K562 (cell line): ENCODE results near the gene NKD1. TPM values are rescaled to one million over a fixed set of nuclear protein-coding genes. Genes with fewer than 3 reads are reported as not detected.

ENCODE experiments used
- ATAC-seq: fragments of 200-7000 bp; cut with Tn5 transposase; 3 replicates; pipeline ENCODE4 v1.9.1; 2020; ENCODE audit warnings: moderate library complexity
- BruUV-seq: library from RNA; stranded (reverse); fragments of 400-500 nt; replicated peaks from 2 replicates; lab custom pipeline; 2021; lab: Mats Ljungman, UMichigan
- CTCF ChIA-PET: fragments of 300-600 bp; formaldehyde crosslinking; extraction: SDS; loops from one replicate; lab custom pipeline; 2021; ENCODE audit warnings: low intra/inter-chr PET ratio; lab: Yijun Ruan, JAX
- POLR2A ChIA-PET: fragments of 300-600, 350-650 bp; sonication (Branson Sonifier 250); formaldehyde crosslinking; extraction: SDS; loops from one replicate; lab custom pipeline; 2021; ENCODE audit warnings: antibody characterized with exemption, inconsistent platforms; lab: Yijun Ruan, JAX
- DNase-seq, 4 experiments: peaks; one replicate each; pipeline versions ENCODE4 v3.0.0 to v3.0.0-alpha.2; 2011 to 2018; ENCODE audit warnings: low spot score in 3 of 4, mixed read lengths in 3 of 4; ENCODE audit errors: extremely low read depth in 1 of 4
- FAIRE-seq: peaks from 2 replicates; lab custom pipeline; 2011; peaks lifted over from hg19 to GRCh38; lab: Jason Lieb, UNC
- H2AFZ ChIP-seq: 2 replicates; pipeline ENCODE4 v1.6.0; 2011; ENCODE audit warnings: low read depth, low read length, control low read depth, inconsistent platforms
- H3K27ac ChIP-seq: fragments of 200-600 bp; 3 replicates; pipeline ENCODE4 v1.8.0; 2011; ENCODE audit warnings: low read depth, mild to moderate bottlenecking, control low read depth, inconsistent platforms, low read length, moderate library complexity, mixed read lengths; ENCODE audit errors: extremely low read depth
- H3K27me3 ChIP-seq, 2 experiments: fragments of 300-600 bp in 1 of 2; 2 replicates in 1 of 2; 3 replicates in 1 of 2; pipeline versions ENCODE4 v1.6.0 to v1.8.0; 2011; ENCODE audit warnings: inconsistent platforms in 2 of 2, low read length in 2 of 2, mild to moderate bottlenecking in 1 of 2, mixed read lengths in 1 of 2, moderate library complexity in 1 of 2; ENCODE audit not compliant: control insufficient read depth in 2 of 2, insufficient read depth in 2 of 2
- H3K36me3 ChIP-seq: fragments of 300-600 bp; 3 replicates; pipeline ENCODE4 v1.8.0; 2011; ENCODE audit warnings: mild to moderate bottlenecking, low read length, inconsistent platforms; ENCODE audit not compliant: control insufficient read depth, insufficient read depth
- H3K4me1 ChIP-seq, 2 experiments: fragments of 200-600 bp in 1 of 2; replicated peaks in 1 of 2; 2 replicates in 1 of 2; 3 replicates in 1 of 2; pipeline versions ENCODE4 v1.5.1 to v1.8.0; 2011; ENCODE audit warnings: inconsistent platforms in 2 of 2, low read length in 2 of 2, mild to moderate bottlenecking in 1 of 2, mixed read lengths in 1 of 2, moderate library complexity in 1 of 2; ENCODE audit not compliant: control insufficient read depth in 2 of 2, insufficient read depth in 2 of 2
- H3K4me2 ChIP-seq: 2 replicates; pipeline ENCODE4 v1.6.1; 2011; ENCODE audit warnings: low read length, control low read depth, inconsistent platforms, mixed read lengths; ENCODE audit not compliant: insufficient read depth
- H3K4me3 ChIP-seq: fragments of 200-600 bp; sonication (generic), shearing (Covaris generic); 2 replicates; pipeline ENCODE4 v1.5.1; 2016; ENCODE audit warnings: control low read depth, inconsistent platforms
- H3K79me2 ChIP-seq: fragments of 200-600 bp; 3 replicates; pipeline ENCODE4 v1.8.0; 2011; ENCODE audit warnings: low read length, inconsistent platforms; ENCODE audit not compliant: control insufficient read depth, insufficient read depth
- H3K9ac ChIP-seq, 2 experiments: 2 replicates each; pipeline versions ENCODE4 v1.6.0 to v1.6.1; 2011; ENCODE audit warnings: low read depth in 2 of 2, low read length in 2 of 2, control low read depth in 1 of 2, inconsistent platforms in 1 of 2, mild to moderate bottlenecking in 1 of 2, mixed read lengths in 1 of 2; ENCODE audit not compliant: insufficient read depth in 1 of 2
- H3K9me1 ChIP-seq: one replicate; pipeline ENCODE4 v1.6.0; 2011; ENCODE audit warnings: inconsistent platforms, mild to moderate bottlenecking, low read length, moderate library complexity; ENCODE audit not compliant: control insufficient read depth, insufficient read depth
- H3K9me3 ChIP-seq: replicated peaks from 2 replicates; pipeline ENCODE4 v1.5.1; 2011; ENCODE audit warnings: low read depth, low read length, inconsistent platforms; ENCODE audit not compliant: control insufficient read depth, insufficient read depth
- H4K20me1 ChIP-seq: replicated peaks from 2 replicates; pipeline ENCODE4 v1.6.1; 2011; ENCODE audit warnings: low read length, inconsistent platforms, mixed read lengths; ENCODE audit not compliant: control insufficient read depth, insufficient read depth
- CEBPB ChIP-seq: fragments of 450-650 bp; IDR thresholded peaks from 2 replicates; pipeline ENCODE4 v1.6.1; 2016; ENCODE audit warnings: missing genetic modification characterization, missing compliant biosample characterization
- CSDE1 ChIP-seq, 2 experiments: fragments of 450-650 bp; IDR thresholded peaks; 2 replicates each; pipeline ENCODE4 v1.6.1; 2016; ENCODE audit warnings: mild to moderate bottlenecking in 1 of 2
- ELF2 ChIP-seq: fragments of 250-450 bp; sonication (Bioruptor Pico); IDR thresholded peaks from 2 replicates; pipeline ENCODE4 v1.5.0; 2021; ENCODE audit warnings: mild to moderate bottlenecking
- ETS1 ChIP-seq: conservative IDR thresholded peaks from 2 replicates; pipeline ENCODE4 v1.6.1; 2011; ENCODE audit warnings: low read depth, mild to moderate bottlenecking, low read length; ENCODE audit not compliant: control insufficient read depth
- HCFC1 ChIP-seq: IDR thresholded peaks from 2 replicates; pipeline ENCODE4 v1.6.1; 2012; ENCODE audit warnings: low read depth, low read length, improper control_type of control experiment
- HMGXB4 ChIP-seq: sonication (generic); formaldehyde crosslinking; IDR thresholded peaks from 2 replicates; pipeline ENCODE4 v1.8.1; 2023; ENCODE audit warnings: mild to moderate bottlenecking, missing genetic modification reagents
- MBD2 ChIP-seq: sonication (generic); IDR thresholded peaks from 2 replicates; pipeline ENCODE4 v1.6.1; 2016; ENCODE audit warnings: low read depth, borderline replicate concordance
- NCOA4 ChIP-seq: fragments of 450-650 bp; IDR thresholded peaks from 2 replicates; pipeline ENCODE4 v1.6.1; 2018; ENCODE audit warnings: mild to moderate bottlenecking; ENCODE audit not compliant: partially characterized antibody
- PCBP2 ChIP-seq: fragments of 200-400 bp; formaldehyde crosslinking; IDR thresholded peaks from 2 replicates; pipeline ENCODE4 v1.6.1; 2018; ENCODE audit warnings: low read length, low read depth, mild to moderate bottlenecking, moderate library complexity; ENCODE audit not compliant: poor library complexity, severe bottlenecking
- SRF ChIP-seq, 2 experiments: fragments of 250-450, 450-650 bp in 1 of 2; sonication (Bioruptor Pico) in 1 of 2; sonication (generic) in 1 of 2; formaldehyde crosslinking; IDR thresholded peaks; 2 replicates each; pipeline versions ENCODE4 v1.5.0 to v1.5.1; 2020 to 2022; ENCODE audit warnings: mild to moderate bottlenecking in 1 of 2, missing genetic modification reagents in 1 of 2
- SRSF9 ChIP-seq: fragments of 200-400 bp; formaldehyde crosslinking; IDR thresholded peaks from 2 replicates; pipeline ENCODE4 v1.6.1; 2017; ENCODE audit warnings: low read depth, low read length, borderline replicate concordance
- THAP7 ChIP-seq: fragments of 250-450 bp; sonication (Bioruptor Pico); IDR thresholded peaks from 2 replicates; pipeline ENCODE4 v1.5.0; 2021
- ZFP36 ChIP-seq: fragments of 150-350 bp; IDR thresholded peaks from 2 replicates; pipeline ENCODE4 v1.6.1; 2018; ENCODE audit warnings: low read length, low read depth; ENCODE audit not compliant: partially characterized antibody
- ZFPM2 ChIP-seq: fragments of 250-450 bp; sonication (Bioruptor Pico); IDR thresholded peaks from 2 replicates; pipeline ENCODE4 v1.5.1; 2022; ENCODE audit warnings: mild to moderate bottlenecking
- ZNF395 ChIP-seq: fragments of 200-800 bp; sonication (Bioruptor generic); IDR thresholded peaks from 2 replicates; pipeline ENCODE4 v1.6.1; 2017; ENCODE audit warnings: missing genetic modification characterization, missing compliant biosample characterization
- ZNF511 ChIP-seq: sonication (generic); formaldehyde crosslinking; IDR thresholded peaks from 2 replicates; pipeline ENCODE4 v1.8.0; 2022; ENCODE audit warnings: mild to moderate bottlenecking, missing genetic modification reagents
- ZNF57 ChIP-seq: fragments of 450-650 bp; formaldehyde crosslinking; IDR thresholded peaks from 2 replicates; pipeline ENCODE4 v1.4.0; 2020; ENCODE audit warnings: mild to moderate bottlenecking, moderate library complexity
- WGBS: fragments of 100-300 bp; shearing (Covaris generic); methylation state at CpG from one replicate; pipeline ENCODE4 v1.1.6; 2016; ENCODE audit warnings: low coverage, mixed read lengths; ENCODE audit not compliant: insufficient coverage; ENCODE audit errors: missing lambda C conversion rate; 5-methylcytosine and 5-hydroxymethylcytosine counted together
- in situ Hi-C: fragments of 300-500 bp; cut with MboI; formaldehyde crosslinking; loops from 4 replicates; pipeline ENCODE4 v1.15.0; 2018; ENCODE audit warnings: inconsistent platforms, mixed read lengths
- intact Hi-C: fragments of 100-400 bp; cut with micrococcal nuclease; formaldehyde crosslinking; loops from 2 replicates; pipeline ENCODE4 v1.14.2; 2022
- polyA plus RNA-seq, 8 experiments: library from polyadenylated mRNA; depleted of rRNA in 4 of 8; stranded (reverse) in 5 of 8; unstranded in 3 of 8; fragments of >200 nt; fragmentation: Nextera tagmentation in 2 of 8; fragmentation: Illumina TruSeq in 1 of 8; extraction: Ambion mirVana in 2 of 8; extraction: Trizol in 1 of 8; gene quantifications; 2 replicates each; pipeline versions ENCODE4 v1.2.1 to v1.2.3, GENCODE V29; 2011 to 2014; ENCODE audit warnings: inconsistent platforms in 1 of 8, missing spikeins in 1 of 8
- total RNA-seq, 7 experiments: library from RNA; depleted of rRNA in 6 of 7; stranded (reverse); fragments of >200 nt in 6 of 7; fragmentation: Illumina TruSeq in 2 of 7; extraction: Trizol in 2 of 7; gene quantifications; 2 replicates each; pipeline versions ENCODE4 v1.2.1 to v1.2.3, GENCODE V29; 2011 to 2021; ENCODE audit warnings: low replicate concordance in 1 of 7

The NKD1 gene
- total and polyA plus RNA-seq, 9 of the 15 experiments (the other 6 are each of a cell fraction or from before 2014, with no cell fraction given), result under 0.01 to 0.24 (median 0.04) TPM; not detected in 2

GRCh38 chr16:50659806-50660205 lies 111.6 kb downstream of the NKD1 start:
- Histone ChIP-seq H4K20me1 (0 out of 2 replicates have a peak, but pooled peaks cover 3% of the 10 kb centered on the region), H3K36me3 (no peaks in the 10 kb centered on the region), H3K27ac (no peak overlapping the region), H3K4me2 (no peak overlapping the region), H3K79me2 (no peaks in the 10 kb centered on the region), H3K4me1 (peaks cover 0 to under 1% of the 10 kb centered on the region in 2 experiments; a peak in 2 of 5 replicates), H3K4me3 (no peak overlapping the region), H3K9ac (no peak overlapping the region), H3K27me3 (peaks cover 4 to 19% of the 10 kb centered on the region in 2 experiments; a peak in 3 of 5 replicates), H2AFZ (no peak overlapping the region), H3K9me1 (no peaks in the 10 kb centered on the region), H3K9me3 (no peaks in the 10 kb centered on the region)
- FAIRE-seq (no peak), DNase-seq (no peak), ATAC-seq (no peak)
- no TSS peak for BruUV-seq
- POLR2A ChIA-PET, result no interaction called here
- intact Hi-C loops (loop anchor here (10.0 kb wide), 1 partner anchor 65 kb away; no protein-coding TSS in a partner anchor), in situ Hi-C loops (loop anchor here (10.0 kb wide), 1 partner anchor 285 kb away; no protein-coding TSS in a partner anchor)
- CTCF ChIA-PET, result no interaction called here
- WGBS, result 5% methylated on average over 5 of the region's 5 CpGs
- TF ChIP-seq ZFP36 (no peak), MBD2 (no peak), HCFC1 (no peak), CSDE1 (IDR thresholded peaks at IDR 0.05) (no peak), THAP7 (CRISPR knock-in tag) (no peak), HMGXB4 (no peak), NCOA4 (no peak), SRF (CRISPR knock-in tag; IDR thresholded peaks at IDR 0.05) (no peak), PCBP2 (no peak), ZNF395 (CRISPR knock-in tag) (no peak), SRSF9 (no peak), ELF2 (CRISPR knock-in tag) (no peak), ZNF57 (CRISPR knock-in tag) (no peak), CEBPB (no peak), ZNF511 (CRISPR knock-in tag) (no peak), ZFPM2 (CRISPR knock-in tag) (no peak), ETS1 (no peak)
